Measurements from ENCODE around the gene NR2F1. TPM values are rescaled to one million over a fixed set of nuclear protein-coding genes. Genes with fewer than 3 reads are reported as not detected.
A peak's percentile ranks its signal among the peaks of the same experiment; 100 is the strongest.
"Not testable (repeated sequence)": the region's sequence is repeated elsewhere in the genome, so short reads cannot be mapped to it uniquely, and the experiment has no call there.

The NR2F1 gene
- total RNA-seq = 100 to 1,000 TPM in 4 of 8 experiments, 10 to 100 TPM in 3, 1 to 10 TPM in 1; 1.0 to 182 (median 108) TPM

DNA sequence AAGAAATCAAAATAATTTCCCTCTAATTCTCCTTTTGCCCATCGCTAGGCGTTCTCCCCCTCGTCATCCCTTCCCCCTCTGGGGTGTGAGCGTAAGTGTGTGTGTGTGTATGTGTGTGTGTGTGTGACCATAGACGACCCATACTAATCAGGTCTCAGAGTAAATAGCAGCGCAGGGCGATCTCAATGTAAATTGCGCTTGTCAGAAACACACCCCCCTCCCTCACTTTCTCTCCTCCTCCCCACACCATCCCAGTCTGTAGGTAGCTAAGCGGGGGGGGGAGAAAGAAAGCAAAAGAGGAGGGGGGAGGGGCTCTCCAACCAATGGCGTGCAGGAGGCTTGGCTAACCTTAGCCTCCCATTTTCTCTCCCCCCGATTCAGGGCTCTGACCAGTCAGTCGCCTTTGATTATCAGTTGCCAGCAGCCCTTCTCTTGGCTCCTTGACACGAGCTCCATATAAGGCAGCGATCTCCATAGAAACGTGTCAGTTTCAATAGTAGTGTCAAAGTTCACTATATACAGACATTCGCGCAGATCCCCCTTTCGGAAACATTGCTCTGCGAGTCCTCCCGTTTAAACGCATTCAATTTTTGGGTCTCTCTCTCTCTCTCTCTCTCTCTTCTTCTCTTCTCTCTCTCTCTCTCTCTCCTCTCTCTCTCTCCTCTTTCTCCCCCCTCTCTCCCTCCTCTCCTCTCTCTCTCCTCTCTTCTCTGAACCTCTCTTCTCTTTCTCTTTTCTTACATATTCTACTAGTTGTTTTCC lies at the start of gene NR2F1:
Gene NR2F1, plus strand, starts transcription at position 546 of the 762 bp plus-strand sequence. CDS start 1,802 bp downstream, outside the sequence.
- in situ Hi-C loops (cut with MboI; ENCODE audit: low pct_unique_long_range_greater_than_20kb in 2 of 9, low sequenced_read_pairs in 9 of 9, unreplicated experiment in 9 of 9) = loop anchor here in 8 of 9 experiments (25.0 kb wide), 7 partner anchors 304 to 1304 kb away; no protein-coding TSS in a partner anchor
- Histone ChIP-seq H3K4me1 (replicated peaks in 1 of 2) (peaks cover 7 to 12% of the 10 kb centered on the region in 2 donors), H3K4me3 (peak within 1 kb of the TSS; percentile 80 to 94 (median 88)), H3K27ac (peak within 1 kb of the TSS; percentile 93 to 95)
- WGBS, 10 experiments = 0 to 10% (median 0%) methylated on average over 1 to 9 of the region's 21 CpGs; no CpG with 5 or more reads in 3 of the 10 experiments
- peak in 7 of 8 experiments; percentile 1 to 75 (median 66) for ATAC-seq (replicated peaks in 6 of 8)

DNA sequence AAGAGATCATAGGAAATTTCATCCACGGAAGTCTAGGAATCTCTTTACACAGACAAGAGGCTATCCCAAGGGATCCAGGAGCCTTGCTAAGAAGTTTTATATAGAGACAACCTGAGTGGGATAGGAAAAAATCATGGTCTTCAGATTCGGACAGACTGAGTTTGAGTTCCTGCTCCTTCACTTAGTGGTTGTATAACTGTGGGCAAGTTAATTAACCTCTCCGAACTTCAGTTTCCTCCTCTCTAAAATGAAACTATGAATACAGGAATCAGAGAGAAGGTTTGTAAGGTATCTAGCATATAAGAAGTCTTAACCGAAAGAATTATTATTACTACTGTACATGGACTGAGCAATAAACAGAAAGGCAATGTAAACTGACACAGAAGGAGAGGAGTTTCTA lies 37.1 kb upstream of the NR2F1 start:
- WGBS, 10 experiments = 50 to 100% (median 91%) methylated on average over 1 to 4 of the region's 4 CpGs
- Histone ChIP-seq H3K4me1 (replicated peaks in 1 of 2) (no peaks in the 10 kb centered on the region), H3K4me3 (no peak overlapping the region), H3K27ac (no peak overlapping the region)
- no peak for ATAC-seq (replicated peaks in 6 of 8)
- in situ Hi-C loops (cut with MboI; ENCODE audit: low pct_unique_long_range_greater_than_20kb in 2 of 9, low sequenced_read_pairs in 9 of 9, unreplicated experiment in 9 of 9) = no loop called here

DNA sequence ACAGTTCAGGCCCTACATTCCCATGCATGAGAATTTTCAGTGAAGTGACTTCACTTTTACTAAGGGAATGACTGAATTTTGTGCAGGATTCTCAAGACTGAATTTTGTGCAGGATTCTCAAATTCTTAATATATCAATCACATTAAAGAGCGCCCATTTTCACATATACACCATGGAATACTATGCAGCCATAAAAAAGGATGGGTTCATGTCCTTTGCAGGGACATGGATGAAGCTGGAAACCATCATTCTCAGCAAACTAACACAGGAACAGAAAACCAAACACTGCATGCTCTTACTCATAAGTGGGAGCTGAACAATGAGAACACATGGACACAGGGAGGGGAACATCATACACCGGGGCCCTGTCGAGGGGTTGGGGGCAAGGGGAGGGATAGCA lies 33.4 kb upstream of the NR2F1 start:
- H3K4me3 ChIP-seq; H3K4me1 ChIP-seq (replicated peaks in 1 of 2); ATAC-seq (replicated peaks in 6 of 8); in situ Hi-C loops (cut with MboI; ENCODE audit: low pct_unique_long_range_greater_than_20kb in 2 of 9, low sequenced_read_pairs in 9 of 9, unreplicated experiment in 9 of 9); H3K27ac ChIP-seq: not testable (repeated sequence)
- WGBS, 10 experiments = 83 to 100% (median 100%) methylated on average over 1 of the region's 3 CpGs; no CpG with 5 or more reads in 6 of the 10 experiments

DNA sequence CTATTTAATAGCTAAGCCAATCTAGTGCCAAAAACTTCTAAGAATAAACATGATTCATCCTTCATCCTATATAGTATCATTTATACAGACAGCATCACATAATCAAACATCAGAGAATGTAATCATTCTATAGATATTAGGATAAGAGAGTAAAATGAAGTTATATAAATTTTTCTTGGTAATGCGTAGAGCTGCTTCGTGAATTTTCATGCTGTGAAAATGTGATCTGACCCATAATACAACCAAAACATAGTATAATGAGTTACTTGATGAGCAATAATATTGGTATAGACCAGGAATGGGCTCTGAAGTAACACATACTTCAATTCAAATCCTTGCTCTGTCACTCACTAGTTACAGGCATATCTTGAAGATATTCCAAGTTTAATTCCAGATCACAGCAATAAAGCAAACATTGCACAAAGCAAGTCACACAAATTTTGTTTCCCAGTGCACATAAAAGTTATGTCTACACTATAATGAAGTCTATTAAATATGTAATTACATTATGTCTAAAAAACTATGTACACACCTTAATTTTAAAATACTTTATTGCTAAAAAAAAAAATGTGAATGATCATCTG lies 25.9 kb upstream of the NR2F1 start:
- H3K27ac ChIP-seq = no peak overlapping the region
- no peak overlapping the region for H3K4me3 ChIP-seq
- WGBS, 10 experiments = 89 to 100% (median 93%) methylated on average over 1 to 2 of the region's 2 CpGs; no CpG with 5 or more reads in 2 of the 10 experiments
- ATAC-seq (replicated peaks in 6 of 8) = no peak
- in situ Hi-C loops (cut with MboI; ENCODE audit: low pct_unique_long_range_greater_than_20kb in 2 of 9, low sequenced_read_pairs in 9 of 9, unreplicated experiment in 9 of 9) = no loop called here
- no peaks in the 10 kb centered on the region for H3K4me1 ChIP-seq (replicated peaks in 1 of 2)

DNA sequence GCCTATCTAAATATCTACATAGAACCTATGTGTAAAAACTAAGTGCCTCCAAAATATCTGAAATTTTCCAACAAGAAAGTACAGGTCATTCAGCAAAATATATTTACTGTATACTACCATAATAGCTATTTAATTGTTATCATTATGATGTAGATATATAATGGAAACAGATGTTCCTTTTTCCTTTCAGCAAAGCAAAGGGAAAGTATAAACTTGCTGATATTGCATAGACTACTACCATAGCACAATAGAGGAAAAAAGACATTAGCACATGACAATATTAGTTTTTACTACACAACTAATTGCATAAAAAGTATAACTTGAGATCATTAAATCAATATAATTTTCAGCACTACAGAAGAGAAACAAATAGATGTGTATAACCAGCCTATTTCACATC lies 16.9 kb upstream of the NR2F1 start:
- in situ Hi-C loops (cut with MboI; ENCODE audit: low pct_unique_long_range_greater_than_20kb in 2 of 9, low sequenced_read_pairs in 9 of 9, unreplicated experiment in 9 of 9) = no loop called here
- H3K4me3 ChIP-seq = no peak overlapping the region
- ATAC-seq (replicated peaks in 6 of 8) = no peak
- H3K4me1 ChIP-seq (replicated peaks in 1 of 2) = peaks cover 9 to 28% of the 10 kb centered on the region in 2 donors
- H3K27ac ChIP-seq = no peak overlapping the region

DNA sequence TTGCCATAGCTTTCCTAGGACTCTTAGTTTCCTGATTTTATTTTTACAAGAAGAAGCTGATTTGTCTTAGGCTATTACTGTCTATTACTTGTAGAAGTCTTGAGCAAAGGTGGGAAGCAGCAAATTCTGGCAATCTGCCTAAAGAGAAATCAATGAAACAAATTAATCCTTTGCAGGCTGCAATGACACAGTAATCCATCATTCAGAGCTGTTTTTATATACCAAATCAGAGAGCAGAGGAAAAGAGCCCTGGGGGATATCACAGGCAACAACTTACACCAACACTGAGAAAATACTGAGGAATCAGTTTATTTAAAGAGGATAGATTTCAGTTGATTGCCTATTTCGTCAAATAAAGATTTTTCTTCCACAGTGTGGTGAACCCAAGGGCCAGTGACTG lies 15.6 kb upstream of the NR2F1 start:
- H3K4me1 ChIP-seq (replicated peaks in 1 of 2) = peaks cover 9 to 36% of the 10 kb centered on the region in 2 donors
- H3K27ac ChIP-seq = no peak overlapping the region
- 57 to 100% (median 71%) methylated on average over 1 of the region's 1 CpG; no CpG with 5 or more reads in 5 of the 10 experiments for WGBS, 10 experiments
- in situ Hi-C loops (cut with MboI; ENCODE audit: low pct_unique_long_range_greater_than_20kb in 2 of 9, low sequenced_read_pairs in 9 of 9, unreplicated experiment in 9 of 9) = no loop called here
- H3K4me3 ChIP-seq = no peak overlapping the region
- ATAC-seq (replicated peaks in 6 of 8) = peak in 5 of 8 experiments; percentile 25 to 63 (median 48)

DNA sequence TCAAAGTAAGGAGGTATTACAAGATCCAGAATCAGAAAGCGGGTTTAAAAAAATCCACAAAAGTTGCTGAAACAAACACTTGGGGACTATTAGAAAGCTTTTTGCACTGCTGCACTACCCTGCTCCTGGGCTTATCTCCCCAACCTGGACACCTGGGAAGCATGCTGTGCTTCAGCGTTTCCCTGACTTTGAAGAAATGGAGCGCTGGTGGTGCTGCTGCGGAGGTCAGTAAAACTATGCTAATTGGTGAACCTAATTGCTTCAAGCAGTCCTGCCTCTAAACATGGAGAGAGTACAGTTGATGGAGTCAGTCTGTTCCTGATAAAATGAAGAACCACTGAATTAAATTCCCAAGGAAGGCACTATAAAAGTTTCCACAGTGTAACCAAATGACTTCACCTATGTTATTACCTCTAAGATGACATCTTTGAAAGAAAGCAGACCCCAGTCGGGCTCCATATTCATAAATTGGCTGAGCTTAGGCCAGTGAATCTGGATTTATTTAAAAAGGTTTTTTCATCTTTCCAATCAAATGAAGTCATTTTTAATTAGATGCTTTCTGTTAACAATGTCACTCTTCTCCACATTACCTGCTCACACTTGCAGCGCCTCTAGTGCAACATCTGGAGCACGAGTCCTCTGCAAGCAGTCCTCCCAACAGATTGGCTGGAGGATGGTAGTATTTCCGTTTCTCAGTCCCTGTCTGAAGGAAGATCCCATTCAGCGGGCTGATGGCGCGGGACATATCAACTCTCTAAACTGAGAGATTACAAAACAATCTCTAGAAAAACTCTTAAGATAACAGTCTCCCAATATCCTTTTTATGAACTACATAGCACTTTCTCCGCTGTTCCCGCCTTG lies 13.5 kb upstream of the NR2F1 start:
- no peak overlapping the region for H3K4me3 ChIP-seq
- 62 to 100% (median 80%) methylated on average over 4 to 10 of the region's 13 CpGs for WGBS, 10 experiments
- no peak for ATAC-seq (replicated peaks in 6 of 8)
- no peak overlapping the region for H3K27ac ChIP-seq
- peaks cover 19 to 57% of the 10 kb centered on the region in 2 donors for H3K4me1 ChIP-seq (replicated peaks in 1 of 2)
- in situ Hi-C loops (cut with MboI; ENCODE audit: low pct_unique_long_range_greater_than_20kb in 2 of 9, low sequenced_read_pairs in 9 of 9, unreplicated experiment in 9 of 9) = loop anchor here in 1 of 9 experiments (10.0 kb wide), 1 partner anchor 665 kb away; no protein-coding TSS in a partner anchor

DNA sequence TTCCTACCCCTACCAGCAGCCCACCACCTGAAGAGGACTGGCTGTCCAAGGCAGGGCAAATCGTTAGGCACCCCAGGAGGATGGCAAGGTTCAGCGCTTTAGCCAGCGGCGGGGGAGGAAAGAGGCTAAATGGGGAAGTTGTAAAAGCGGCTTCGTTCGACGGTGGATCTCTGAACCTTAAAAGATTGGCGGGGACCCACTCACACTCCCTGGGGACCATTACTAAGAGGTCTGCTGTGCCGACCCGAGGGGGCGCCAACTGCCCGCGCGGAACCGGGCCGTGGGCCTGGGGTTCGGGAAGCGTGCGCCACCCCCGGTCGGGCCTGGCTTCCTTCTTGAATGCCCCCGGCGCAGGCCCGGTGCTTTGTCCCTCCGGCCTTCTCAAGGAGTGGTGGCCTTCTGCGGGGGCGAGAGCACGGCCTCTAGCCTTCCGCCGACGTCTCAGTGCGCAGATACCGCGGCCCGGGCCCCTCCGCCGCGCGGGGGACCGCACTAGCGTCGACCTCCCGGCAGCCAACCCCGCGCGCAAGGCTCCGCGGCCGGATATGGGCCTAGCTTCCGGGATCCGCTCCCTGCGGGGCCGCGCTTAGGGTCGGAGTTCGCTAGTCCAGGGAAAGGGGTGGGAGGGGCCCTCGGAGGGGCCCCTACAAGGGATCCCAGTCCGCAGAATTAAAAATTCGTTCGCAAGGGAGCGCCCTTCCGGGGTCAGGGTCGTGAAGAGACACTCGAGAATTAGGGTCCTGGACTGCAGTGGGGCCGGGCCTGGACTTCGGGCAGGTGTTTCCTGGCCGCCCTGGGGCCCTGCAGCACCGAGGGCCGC lies 12.5 kb upstream of the NR2F1 start:
- no peak for ATAC-seq (replicated peaks in 6 of 8)
- in situ Hi-C loops (cut with MboI; ENCODE audit: low pct_unique_long_range_greater_than_20kb in 2 of 9, low sequenced_read_pairs in 9 of 9, unreplicated experiment in 9 of 9) = loop anchor here in 1 of 9 experiments (10.0 kb wide), 1 partner anchor 666 kb away; no protein-coding TSS in a partner anchor
- Histone ChIP-seq H3K27ac (no peak overlapping the region), H3K4me1 (replicated peaks in 1 of 2) (peaks cover 29 to 67% of the 10 kb centered on the region in 2 donors), H3K4me3 (no peak overlapping the region)
- 60 to 73% (median 63%) methylated on average over 1 to 26 of the region's 70 CpGs; no CpG with 5 or more reads in 4 of the 10 experiments for WGBS, 10 experiments

DNA sequence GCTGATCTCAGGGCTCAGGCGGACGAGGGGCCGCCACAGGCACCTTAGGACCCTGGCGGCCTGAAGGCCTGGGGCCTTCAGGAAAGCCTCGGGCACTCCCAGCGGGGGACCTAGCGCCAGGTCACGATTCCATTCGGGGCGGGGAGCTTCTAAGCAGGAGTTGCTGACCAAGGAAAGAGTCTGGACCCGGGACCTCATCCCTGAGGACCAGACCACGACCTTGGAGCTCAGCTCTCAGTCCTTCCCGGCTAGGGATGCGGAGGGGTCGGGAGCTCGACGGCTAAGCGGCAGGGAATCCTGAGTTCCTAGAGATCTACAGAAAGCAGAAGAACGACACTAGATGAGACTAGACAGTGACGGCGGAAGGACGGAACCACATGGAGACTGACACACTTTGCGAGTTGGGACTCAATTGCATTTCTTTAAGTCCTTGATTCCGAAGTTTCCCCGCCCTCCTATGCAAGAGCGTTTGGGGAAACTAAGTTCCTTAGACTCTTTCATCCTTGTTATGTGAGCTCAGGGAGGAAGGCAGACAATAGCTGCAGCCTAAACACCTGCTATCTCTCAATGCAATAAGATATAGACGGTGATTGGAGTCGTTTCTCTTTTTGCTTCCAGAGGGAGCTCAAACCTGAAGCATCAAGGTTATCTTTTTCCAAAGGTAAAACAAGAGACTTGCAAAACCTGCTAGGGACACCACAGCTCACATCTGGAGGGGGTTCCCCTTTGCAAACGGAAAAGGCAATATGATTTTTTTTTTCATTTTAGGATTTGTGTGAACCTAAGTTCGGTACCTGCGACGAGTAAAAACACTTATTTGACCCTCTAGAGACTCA lies 11.7 kb upstream of the NR2F1 start:
- no peak for ATAC-seq (replicated peaks in 6 of 8)
- in situ Hi-C loops (cut with MboI; ENCODE audit: low pct_unique_long_range_greater_than_20kb in 2 of 9, low sequenced_read_pairs in 9 of 9, unreplicated experiment in 9 of 9) = loop anchor here in 1 of 9 experiments (10.0 kb wide), 1 partner anchor 667 kb away; no protein-coding TSS in a partner anchor
- H3K27ac ChIP-seq = no peak overlapping the region
- 30 to 95% (median 64%) methylated on average over 1 to 21 of the region's 32 CpGs for WGBS, 10 experiments
- H3K4me1 ChIP-seq (replicated peaks in 1 of 2) = peaks cover 36 to 71% of the 10 kb centered on the region in 2 donors
- no peak overlapping the region for H3K4me3 ChIP-seq

DNA sequence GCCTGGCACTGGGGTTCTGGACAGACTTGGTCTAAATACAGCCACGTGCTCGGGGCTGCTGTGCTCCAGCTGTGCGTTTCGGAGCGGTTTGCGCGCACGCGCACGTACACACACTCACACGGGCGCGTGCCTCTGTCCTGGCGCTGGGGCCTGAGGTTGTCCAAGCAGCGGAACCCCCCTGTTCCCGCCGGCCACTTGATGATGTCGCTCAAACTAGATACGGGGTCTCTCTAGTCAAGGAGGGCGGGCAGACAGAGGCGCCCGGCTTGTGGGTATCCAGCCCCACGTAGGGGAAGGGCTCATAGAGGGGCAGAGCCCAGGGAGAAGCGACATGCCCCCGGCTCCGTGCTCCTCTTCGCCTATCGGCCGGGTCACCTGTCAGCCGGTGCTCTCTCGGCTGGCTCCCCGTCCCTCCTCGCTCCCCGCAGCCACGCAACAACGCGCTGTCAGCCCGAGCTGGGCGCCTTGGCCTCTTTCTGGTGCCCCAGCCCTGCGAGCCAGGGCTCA lies 10.9 kb upstream of the NR2F1 start:
- peak overlapping the region in 1 of 2 donors; percentile 62 for H3K27ac ChIP-seq

More for the DNA sequence above, 10.9 kb upstream of the NR2F1 start:
- Histone ChIP-seq H3K4me3 (peak overlapping the region in 4 of 5 donors; percentile 22 to 34 (median 30)), H3K4me1 (replicated peaks in 1 of 2) (peaks cover 43 to 73% of the 10 kb centered on the region in 2 donors)
- in situ Hi-C loops (cut with MboI; ENCODE audit: low pct_unique_long_range_greater_than_20kb in 2 of 9, low sequenced_read_pairs in 9 of 9, unreplicated experiment in 9 of 9) = loop anchor here in 1 of 9 experiments (10.0 kb wide), 1 partner anchor 667 kb away; no protein-coding TSS in a partner anchor
- WGBS, 10 experiments = 20 to 93% (median 52%) methylated on average over 1 to 7 of the region's 40 CpGs; no CpG with 5 or more reads in 5 of the 10 experiments
- peak in 5 of 8 experiments; percentile 9 to 48 (median 42) for ATAC-seq (replicated peaks in 6 of 8)
